HG03571 (cell line): ENCODE data around the gene FBXO4.
"Not testable (repeated sequence)": the region's sequence is repeated elsewhere in the genome, so short reads cannot be mapped to it uniquely, and the experiment has no call there.

Experiments
- ATAC-seq: cut with Tn5 transposase; IDR thresholded peaks from one replicate; pipeline ENCODE4 v1.9.1; 2021; ENCODE audit not compliant: unreplicated experiment

FBXO4 gene

DNA sequence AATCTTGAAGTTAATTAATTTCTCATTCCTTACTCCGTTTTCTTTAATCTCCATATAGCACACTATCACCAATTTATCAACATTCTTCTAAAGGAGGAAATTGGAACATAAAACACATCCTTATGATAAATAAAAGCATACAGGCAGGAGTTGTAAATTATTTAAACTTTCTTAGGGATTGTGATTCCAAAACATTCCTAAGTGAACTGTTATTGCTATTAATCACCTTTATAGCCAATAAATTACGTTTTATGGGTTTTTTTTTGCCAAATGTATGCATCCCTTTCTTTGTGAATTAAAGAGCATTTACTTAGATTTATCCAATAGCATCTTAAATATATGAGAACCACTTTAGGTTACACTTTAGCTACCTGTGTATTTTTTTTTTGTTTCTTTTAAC lies 55.3 kb downstream of the FBXO4 start:
- ATAC-seq = no peak

GRCh38 chr5:41980870-41981269 lies 55.8 kb downstream of the FBXO4 start:
- no peak for ATAC-seq

DNA sequence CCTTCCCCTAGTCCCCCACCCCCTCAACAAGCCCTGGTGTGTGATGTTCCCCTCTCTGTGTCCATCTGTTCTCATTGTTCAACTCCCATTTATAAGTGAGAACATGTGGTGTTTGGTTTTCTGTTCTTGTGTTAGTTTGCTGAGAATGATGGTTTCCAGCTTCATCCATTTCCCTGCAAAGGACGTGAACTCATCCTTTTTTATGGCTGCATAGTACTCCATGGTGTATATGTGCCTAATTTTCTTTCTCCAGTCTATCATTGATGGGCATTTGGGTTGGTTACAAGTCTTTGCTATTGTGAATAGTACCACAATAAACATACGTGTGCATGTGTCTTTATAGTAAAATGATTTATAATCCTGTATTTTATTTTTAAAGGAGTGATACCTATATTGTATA lies 57.8 kb downstream of the FBXO4 start:
- ATAC-seq = not testable (repeated sequence)

DNA sequence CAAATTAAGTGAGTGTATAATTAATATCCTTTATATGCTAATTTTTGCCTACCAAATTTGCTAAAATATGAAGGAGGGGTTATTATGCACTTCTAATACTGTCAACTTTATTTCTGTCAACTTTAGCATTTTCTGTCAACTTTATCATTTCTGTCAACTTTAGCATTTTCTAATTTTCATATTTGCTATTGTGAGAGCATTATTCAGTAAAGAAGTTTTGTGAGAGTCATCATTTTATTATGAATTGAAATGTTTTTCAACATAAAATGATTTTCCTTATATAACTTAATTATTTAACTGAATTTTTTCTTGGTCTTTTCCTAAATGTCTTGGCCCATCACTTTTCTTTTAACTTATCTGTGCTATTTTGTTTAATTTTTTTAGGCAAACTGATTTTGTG lies 58.2 kb downstream of the FBXO4 start:
- no peak for ATAC-seq

DNA sequence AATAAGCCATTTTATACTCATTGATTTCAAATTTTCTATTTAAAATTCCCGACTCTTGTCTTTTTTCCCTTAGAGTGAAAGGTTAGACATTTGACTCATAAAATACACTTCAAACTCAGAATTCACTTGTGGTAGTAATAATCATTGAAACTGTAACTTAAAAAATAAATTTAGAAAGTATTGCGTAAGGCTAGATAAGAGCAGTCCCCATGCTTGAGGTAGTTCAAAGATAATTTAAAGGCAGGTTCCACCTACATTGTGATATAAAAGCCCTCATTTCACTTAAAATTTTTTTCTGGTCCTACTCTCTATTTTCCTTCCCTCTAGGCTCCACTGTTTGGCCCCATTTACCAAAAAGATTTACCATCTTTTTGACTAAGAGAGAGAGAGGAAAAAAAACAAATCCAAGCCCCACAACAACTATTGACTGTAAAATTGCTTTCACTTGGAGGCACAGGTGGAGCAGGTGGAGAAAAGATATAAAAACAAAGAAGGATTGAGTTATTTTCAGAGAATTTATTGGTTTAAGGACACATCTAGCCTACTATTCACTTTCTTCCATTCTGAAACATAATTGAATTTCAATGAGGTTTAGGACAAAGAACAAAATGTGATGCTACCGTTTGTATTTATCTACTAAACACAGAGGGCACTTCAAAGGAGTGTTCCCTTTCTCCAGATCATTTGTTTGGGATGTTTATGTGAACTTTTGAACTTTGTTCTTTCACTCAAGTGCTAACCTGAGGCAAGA lies 61.0 kb downstream of the FBXO4 start:
- ATAC-seq = no peak
